Trophoblast cell (in vitro differentiated cells and primary cell): ENCODE measurements around the gene BCL7C.

Source experiments
- DNase-seq, 2 donors: peaks; one replicate each; pipeline ENCODE4 v3.0.0-alpha.2; 2016
- H2AFZ ChIP-seq: 2 replicates; pipeline ENCODE4 v1.6.1; 2013; ENCODE audit warnings: low read length, moderate library complexity, mild to moderate bottlenecking; ENCODE audit not compliant: insufficient read depth, poor library complexity
- H2AK5ac ChIP-seq: 2 replicates; pipeline ENCODE4 v1.6.1; 2013; ENCODE audit warnings: mild to moderate bottlenecking, low read length
- H2BK120ac ChIP-seq: 2 replicates; pipeline ENCODE4 v1.6.1; 2013; ENCODE audit warnings: low read length, mild to moderate bottlenecking, moderate library complexity; ENCODE audit not compliant: insufficient read depth, poor library complexity
- H2BK12ac ChIP-seq: 2 replicates; pipeline ENCODE4 v1.6.1; 2013; ENCODE audit warnings: mild to moderate bottlenecking, low read length, moderate library complexity
- H2BK5ac ChIP-seq: 2 replicates; pipeline ENCODE4 v1.6.1; 2013; ENCODE audit warnings: low read length, low read depth, moderate library complexity, mild to moderate bottlenecking; ENCODE audit not compliant: poor library complexity
- H3K14ac ChIP-seq: 2 replicates; pipeline ENCODE4 v1.6.1; 2013; ENCODE audit warnings: mild to moderate bottlenecking, low read length
- H3K18ac ChIP-seq: 2 replicates; pipeline ENCODE4 v1.6.1; 2013; ENCODE audit warnings: mild to moderate bottlenecking, low read length
- H3K23ac ChIP-seq: 2 replicates; pipeline ENCODE4 v1.6.1; 2013; ENCODE audit warnings: low read length
- H3K27ac ChIP-seq: 2 replicates; pipeline ENCODE4 v1.5.1; 2013; ENCODE audit warnings: low read depth, mild to moderate bottlenecking, inconsistent platforms, low read length, moderate library complexity
- H3K27me3 ChIP-seq: 2 replicates; pipeline ENCODE4 v1.6.1; 2013; ENCODE audit warnings: inconsistent platforms, mild to moderate bottlenecking, low read length, moderate library complexity; ENCODE audit not compliant: insufficient read depth
- H3K36me3 ChIP-seq, 2 experiments: 1 replicate in 1 of 2; 2 replicates in 1 of 2; pipeline ENCODE4 v1.6.1; 2013; ENCODE audit warnings: low read length in 2 of 2, mild to moderate bottlenecking in 2 of 2, moderate library complexity in 1 of 2; ENCODE audit not compliant: insufficient read depth in 2 of 2, control insufficient read depth in 1 of 2
- H3K4ac ChIP-seq: 2 replicates; pipeline ENCODE4 v1.6.1; 2013; ENCODE audit warnings: low read depth, mild to moderate bottlenecking, low read length, moderate library complexity
- H3K4me1 ChIP-seq, 2 experiments: 1 replicate in 1 of 2; 2 replicates in 1 of 2; pipeline ENCODE4 v1.6.1; 2013; ENCODE audit warnings: low read length in 2 of 2, mild to moderate bottlenecking in 2 of 2, moderate library complexity in 1 of 2; ENCODE audit not compliant: insufficient read depth in 2 of 2, control insufficient read depth in 1 of 2
- H3K4me2 ChIP-seq: 2 replicates; pipeline ENCODE4 v1.6.1; 2013; ENCODE audit warnings: inconsistent platforms, mild to moderate bottlenecking, low read length, moderate library complexity
- H3K4me3 ChIP-seq: 2 replicates; pipeline ENCODE4 v1.5.1; 2013; ENCODE audit warnings: mild to moderate bottlenecking, low read depth, low read length, inconsistent platforms
- H3K79me1 ChIP-seq: one replicate; pipeline ENCODE4 v1.6.1; 2013; ENCODE audit warnings: low read length
- H3K79me2 ChIP-seq: 2 replicates; pipeline ENCODE4 v1.6.1; 2013; ENCODE audit warnings: low read length, mild to moderate bottlenecking; ENCODE audit not compliant: control insufficient read depth, insufficient read depth, poor library complexity
- H3K9ac ChIP-seq: 2 replicates; pipeline ENCODE4 v1.6.1; 2013; ENCODE audit warnings: mild to moderate bottlenecking, low read length
- H3K9me3 ChIP-seq: 2 replicates; pipeline ENCODE4 v1.6.1; 2013; ENCODE audit warnings: low read depth, mild to moderate bottlenecking, control low read depth, inconsistent platforms, low read length; ENCODE audit not compliant: insufficient read depth
- H4K12ac ChIP-seq: 2 replicates; pipeline ENCODE4 v1.6.1; 2013; ENCODE audit warnings: low read depth, mild to moderate bottlenecking, low read length, moderate library complexity
- H4K8ac ChIP-seq: 2 replicates; pipeline ENCODE4 v1.6.1; 2013; ENCODE audit warnings: low read depth, mild to moderate bottlenecking, low read length, moderate library complexity
- H4K91ac ChIP-seq: one replicate; pipeline ENCODE4 v1.6.1; 2013; ENCODE audit warnings: low read depth, mild to moderate bottlenecking, low read length, moderate library complexity
- WGBS: extraction: QIAGEN DNeasy Blood & Tissue Kit; methylation state at CpG from one replicate; pipeline ENCODE4 v1.1.7; 2013; ENCODE audit warnings: missing lambda C conversion rate; ENCODE audit not compliant: insufficient read length, insufficient coverage; ENCODE audit errors: extremely low coverage; 5-methylcytosine and 5-hydroxymethylcytosine counted together

Gene BCL7C

DNA sequence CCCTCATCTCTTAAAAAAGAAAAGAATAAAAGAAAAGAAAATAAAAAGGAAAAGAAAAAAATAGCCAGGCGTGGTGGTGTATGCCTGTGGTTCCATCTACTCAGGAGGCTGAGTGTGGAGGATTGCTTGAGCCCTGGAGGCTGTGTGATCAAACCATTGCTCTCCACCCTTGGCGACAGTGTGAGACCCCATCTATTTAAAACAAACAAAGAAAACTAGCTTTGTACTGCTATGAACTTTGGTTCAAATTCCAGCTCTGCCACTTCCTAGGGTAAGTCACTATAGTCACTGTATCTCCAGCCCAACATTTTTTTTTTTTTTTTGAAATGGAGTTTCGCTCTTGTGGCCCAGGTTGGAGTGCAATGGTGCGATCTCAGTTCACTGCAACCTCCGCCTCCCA, 6.7 kb upstream of the BCL7C start:
- Histone ChIP-seq H3K4me2 (no peak overlapping the region), H3K23ac (no peak overlapping the region), H2BK12ac (no peak overlapping the region), H3K18ac (no peak overlapping the region), H2BK120ac (no peak overlapping the region), H3K27me3 (no peaks in the 10 kb centered on the region), H3K4ac (no peak overlapping the region), H3K27ac (no peak overlapping the region), H3K9me3 (peaks cover 1% of the 10 kb centered on the region), H3K14ac (no peak overlapping the region), H2BK5ac (no peak overlapping the region), H3K79me2 (peaks cover 6% of the 10 kb centered on the region), H3K79me1 (peaks cover 19% of the 10 kb centered on the region), H2AFZ (no peak overlapping the region), H2AK5ac (no peak overlapping the region), H3K36me3 (no peaks in the 10 kb centered on the region), H3K9ac (no peak overlapping the region), H3K4me1 (peaks cover 3 to 14% of the 10 kb centered on the region in 2 experiments), H4K91ac (no peak overlapping the region), H3K4me3 (no peak overlapping the region), H4K12ac (no peak overlapping the region), H4K8ac (no peak overlapping the region)
- no CpG with 5 or more reads among the region's 5 CpGs for WGBS
- no peak for DNase-seq

DNA sequence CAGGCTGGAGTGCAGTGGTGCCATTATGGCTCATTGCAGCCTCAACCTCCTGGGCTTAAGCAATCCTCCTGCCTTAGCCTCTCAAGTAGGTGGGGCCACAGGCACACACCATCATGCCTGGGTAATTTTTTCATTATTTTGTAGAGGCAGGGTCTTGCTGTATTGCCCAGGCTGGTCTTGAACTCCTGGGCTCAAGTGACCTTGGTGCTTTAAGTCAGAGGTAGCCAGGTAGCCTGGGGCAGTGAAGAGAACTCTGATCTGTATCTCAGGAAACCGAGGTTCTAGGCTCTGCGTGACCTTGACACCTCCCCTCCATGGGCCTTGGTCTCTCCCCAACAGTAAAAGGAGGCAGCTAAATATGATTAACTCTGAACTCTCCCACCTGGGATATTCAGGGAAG, 5.9 kb upstream of the BCL7C start:
- H3K36me3 ChIP-seq, result no peaks in the 10 kb centered on the region
- H2AFZ ChIP-seq, result no peak overlapping the region
- no peak overlapping the region for H4K8ac ChIP-seq
- no peak overlapping the region for H3K9ac ChIP-seq
- H4K12ac ChIP-seq, result no peak overlapping the region
- peaks cover 6% of the 10 kb centered on the region for H3K79me2 ChIP-seq
- H2BK120ac ChIP-seq, result no peak overlapping the region
- WGBS, result no CpG with 5 or more reads among the region's 2 CpGs
- no peak overlapping the region for H3K27ac ChIP-seq
- H3K4me2 ChIP-seq, result no peak overlapping the region
- H3K4me3 ChIP-seq, result no peak overlapping the region
- H2BK12ac ChIP-seq, result no peak overlapping the region
- no peak for DNase-seq
- H3K14ac ChIP-seq, result no peak overlapping the region
- no peaks in the 10 kb centered on the region for H3K27me3 ChIP-seq
- H3K4me1 ChIP-seq, result peaks cover 5 to 19% of the 10 kb centered on the region in 2 experiments
- H3K79me1 ChIP-seq, result peaks cover 21% of the 10 kb centered on the region
- no peak overlapping the region for H3K18ac ChIP-seq
- no peak overlapping the region for H3K23ac ChIP-seq
- no peak overlapping the region for H3K4ac ChIP-seq
- H2BK5ac ChIP-seq, result no peak overlapping the region
- peaks cover 2% of the 10 kb centered on the region for H3K9me3 ChIP-seq
- H4K91ac ChIP-seq, result no peak overlapping the region
- H2AK5ac ChIP-seq, result no peak overlapping the region

DNA sequence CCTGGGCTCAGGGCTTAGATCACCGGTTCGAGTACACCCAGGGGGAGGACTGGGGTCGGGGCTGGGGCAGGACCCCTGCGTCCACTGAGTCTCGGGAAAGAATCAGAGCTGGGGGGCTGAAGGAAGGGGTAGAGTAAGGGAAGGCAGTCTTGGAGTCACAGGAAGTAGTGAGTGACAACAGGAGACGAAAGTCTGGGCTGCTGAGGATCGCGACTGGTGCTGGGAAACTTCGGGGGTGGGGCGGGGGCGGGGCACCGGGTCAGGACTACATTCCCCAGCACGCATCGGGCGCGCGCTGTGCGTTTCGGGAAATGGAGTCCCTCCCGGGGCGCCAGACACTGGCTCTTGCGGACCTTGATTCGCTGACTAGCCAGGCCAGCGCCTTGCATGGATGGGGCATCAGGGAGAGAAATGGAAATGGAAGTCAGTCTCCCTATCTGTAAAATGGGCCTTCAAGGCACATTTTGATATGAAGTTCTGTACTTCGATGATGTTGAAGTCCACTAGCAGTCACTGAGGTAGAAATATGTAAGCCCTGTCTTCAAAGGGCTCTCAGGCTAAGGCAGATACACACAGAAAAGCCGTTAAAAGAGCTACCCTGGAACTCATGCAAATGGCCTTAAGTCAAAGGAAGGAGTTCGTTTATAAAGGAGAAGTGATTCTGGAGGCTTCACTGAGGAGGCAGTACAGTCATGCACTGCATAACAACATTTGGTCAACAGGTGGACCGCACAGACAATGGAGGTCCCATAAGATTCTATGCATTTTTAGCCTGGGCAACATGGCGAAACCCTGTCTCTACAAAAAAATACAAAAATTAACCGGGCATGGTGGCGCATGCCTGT, 3.2 kb upstream of the BCL7C start:
- Histone ChIP-seq H3K9ac (peak overlapping the region; percentile 50), H2AK5ac (peak overlapping the region; percentile 80), H3K14ac (peak overlapping the region; percentile 84), H3K4me1 (peaks cover 17 to 32% of the 10 kb centered on the region in 2 experiments), H3K4ac (peak overlapping the region; percentile 83), H3K79me1 (peaks cover 25% of the 10 kb centered on the region), H4K12ac (peak overlapping the region; percentile 95), H3K4me2 (peak overlapping the region; percentile 59), H4K91ac (peak overlapping the region; percentile 97), H3K23ac (no peak overlapping the region), H2BK120ac (peak overlapping the region; percentile 98), H3K9me3 (peaks cover 2% of the 10 kb centered on the region), H3K36me3 (peaks cover 2 to 3% of the 10 kb centered on the region in 2 experiments), H2AFZ (peak overlapping the region; percentile 88), H3K27me3 (no peaks in the 10 kb centered on the region), H2BK12ac (no peak overlapping the region), H3K27ac (peak overlapping the region; percentile 98), H3K18ac (peak overlapping the region; percentile 77), H2BK5ac (peak overlapping the region; percentile 94), H3K4me3 (peak overlapping the region; percentile 64), H4K8ac (peak overlapping the region; percentile 86), H3K79me2 (peaks cover 18% of the 10 kb centered on the region)
- no CpG with 5 or more reads among the region's 31 CpGs for WGBS
- DNase-seq, result peak; percentile 87 to 90

DNA sequence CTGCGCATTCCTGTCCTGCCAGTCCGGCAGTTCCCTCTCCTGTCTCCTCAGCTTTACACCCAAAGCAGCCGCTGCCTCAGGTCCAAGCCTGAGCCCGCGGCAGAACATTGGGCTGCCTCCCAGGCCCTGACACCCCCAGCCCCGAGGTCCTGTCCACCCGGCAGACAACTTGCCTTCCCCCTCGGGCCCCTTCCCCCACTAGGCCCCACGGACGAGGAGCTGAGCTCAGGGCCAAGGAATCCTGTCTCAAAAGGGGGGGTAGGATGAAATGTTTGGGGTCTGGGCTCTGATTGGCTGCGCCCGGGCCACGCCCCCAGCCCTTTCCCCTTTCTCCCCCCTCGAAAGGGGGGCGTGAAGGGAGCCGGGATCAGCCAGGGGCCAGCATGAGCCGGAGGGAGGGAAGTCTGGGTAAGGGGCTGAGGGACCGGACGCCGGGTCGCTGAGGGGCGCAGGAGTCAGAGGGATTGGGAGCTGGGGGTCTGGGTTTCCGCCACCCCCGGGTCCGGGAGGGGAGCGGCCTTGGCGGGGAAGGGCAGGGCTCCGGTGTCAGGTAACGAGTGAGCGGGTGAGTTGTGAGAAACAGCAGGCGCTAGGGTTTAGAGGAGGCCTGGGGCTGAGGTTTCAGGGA, 2.5 kb upstream of the BCL7C start, which contains the start of gene CTF1:
CTF1 (plus strand) TSS at position 354 of the 628 bp plus-strand sequence; CDS start at position 384, 30 bp downstream.
- Histone ChIP-seq H3K23ac (no peak within 1 kb of the TSS), H3K79me2 (peaks cover 18% of the 10 kb centered on the region), H3K79me1 (peaks cover 22% of the 10 kb centered on the region), H3K36me3 (peaks cover 4 to 7% of the 10 kb centered on the region in 2 experiments), H3K4me3 (peak within 1 kb of the TSS; percentile 64), H3K18ac (peak within 1 kb of the TSS; percentile 77), H3K4me1 (peaks cover 17 to 28% of the 10 kb centered on the region in 2 experiments), H3K4me2 (peak within 1 kb of the TSS; percentile 59), H4K12ac (peak within 1 kb of the TSS; percentile 95), H2AK5ac (peak within 1 kb of the TSS; percentile 80), H2BK12ac (peak within 1 kb of the TSS; percentile 75), H3K27ac (peak within 1 kb of the TSS; percentile 98), H2AFZ (peak within 1 kb of the TSS; percentile 88), H3K27me3 (no peaks in the 10 kb centered on the region), H2BK5ac (peak within 1 kb of the TSS; percentile 94), H3K9me3 (peaks cover 2% of the 10 kb centered on the region), H3K4ac (peak within 1 kb of the TSS; percentile 83), H3K14ac (peak within 1 kb of the TSS; percentile 84), H4K8ac (peak within 1 kb of the TSS; percentile 86), H3K9ac (peak within 1 kb of the TSS; percentile 50), H2BK120ac (peak within 1 kb of the TSS; percentile 98), H4K91ac (peak within 1 kb of the TSS; percentile 97)
- no CpG with 5 or more reads among the region's 31 CpGs for WGBS
- DNase-seq, result peak; percentile 64 to 69
